Stimulated activated CD8-positive, alpha-beta memory T cell treated with anti-CD3 and anti-CD28 coated beads, Interleukin-4, amount 100 ng/mL, for 4 hours (primary cell): ENCODE measurements around the gene ADTRP.

ENCODE experiments used
- DNase-seq, 2 donors: peaks; one replicate each; pipeline ENCODE4 v3.0.0-alpha.2; 2020; ENCODE audit warnings: low read depth in 2 of 2, low spot score in 1 of 2

Gene ADTRP

GRCh38 chr6:11756726-11757125 lies 21.9 kb downstream of the ADTRP start:
- DNase-seq, result no peak

GRCh38 chr6:11756292-11756691 lies 22.3 kb downstream of the ADTRP start:
- DNase-seq, result no peak

DNA sequence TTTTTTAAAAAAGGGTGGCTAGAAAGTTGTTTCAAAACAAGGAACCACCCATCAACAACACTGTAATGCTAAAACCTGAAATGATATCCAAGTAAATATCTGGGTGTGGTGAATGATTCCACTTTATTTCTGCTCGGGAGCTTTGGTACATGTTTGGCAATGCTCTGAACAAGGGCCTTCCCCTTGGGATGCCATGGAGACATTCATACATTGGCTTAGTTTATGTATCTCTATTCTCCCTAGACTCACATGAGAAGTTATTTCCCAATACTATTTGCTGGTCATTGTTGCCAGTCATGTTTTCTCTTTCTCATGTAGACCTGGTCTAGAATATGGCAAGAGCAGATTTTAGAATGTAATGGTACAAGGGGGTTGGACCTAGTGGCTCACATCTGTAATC lies 22.9 kb downstream of the ADTRP start:
- no peak for DNase-seq

- no peak for DNase-seq
These were observed 23.9 kb downstream of the ADTRP start for GRCh38 chr6:11754625-11755271.

DNA sequence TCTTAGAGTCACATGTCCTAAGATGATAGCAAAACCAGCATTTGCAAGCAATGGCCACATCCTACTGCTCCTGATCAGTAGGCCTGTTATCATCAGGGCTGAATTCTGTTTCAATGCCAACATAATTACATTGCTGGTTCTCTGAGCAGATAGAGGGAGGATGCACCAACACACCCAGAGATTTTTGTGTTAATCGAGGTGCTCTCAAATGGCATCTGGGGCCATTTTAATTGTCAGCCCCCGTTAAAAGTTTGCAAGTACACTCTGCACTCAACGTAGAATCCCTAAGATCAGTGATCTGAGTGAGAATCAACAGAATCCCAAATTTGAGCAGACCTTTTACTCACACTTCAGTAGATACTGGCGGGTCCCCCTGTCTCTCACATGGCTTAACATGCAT lies 24.8 kb downstream of the ADTRP start:
- no peak for DNase-seq

DNA sequence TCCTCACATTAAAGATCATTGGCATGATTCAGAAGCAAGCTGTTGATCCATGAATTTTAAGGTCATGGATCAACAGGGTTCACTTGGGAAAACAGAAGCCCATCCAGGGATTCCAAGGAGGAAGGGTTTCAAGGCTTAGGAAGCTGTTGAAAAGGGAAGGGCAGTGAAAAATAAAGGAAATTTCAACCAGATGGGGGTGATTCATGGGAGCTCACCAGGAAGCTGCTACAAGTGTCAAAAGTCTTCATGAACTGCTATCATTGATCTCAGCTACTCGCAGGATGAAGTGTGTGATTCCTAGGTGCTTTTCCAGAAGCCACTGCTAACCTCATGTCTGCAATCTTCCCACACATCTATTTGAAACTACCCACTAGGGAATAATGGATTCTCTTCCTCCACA lies 26.2 kb downstream of the ADTRP start:
- no peak for DNase-seq

DNA sequence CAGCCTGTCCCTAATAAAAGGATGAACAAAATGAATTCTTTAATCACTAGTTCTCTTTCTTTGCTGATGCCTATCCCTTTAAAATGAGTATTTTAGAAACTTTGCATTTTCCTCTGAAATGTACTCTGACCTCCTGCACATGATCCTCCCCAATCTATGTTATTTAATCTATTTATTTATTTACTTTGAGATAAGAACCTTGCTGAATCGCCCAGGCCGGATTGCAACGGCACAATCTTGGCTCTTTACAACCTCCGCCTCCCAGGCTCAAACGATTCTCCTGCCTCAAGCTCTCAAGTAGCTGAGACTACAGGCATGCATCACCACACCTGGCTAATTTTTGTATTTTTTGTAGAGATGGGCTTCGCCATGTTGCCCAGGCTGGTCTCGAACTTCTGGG lies 27.9 kb downstream of the ADTRP start:
- no peak for DNase-seq

DNA sequence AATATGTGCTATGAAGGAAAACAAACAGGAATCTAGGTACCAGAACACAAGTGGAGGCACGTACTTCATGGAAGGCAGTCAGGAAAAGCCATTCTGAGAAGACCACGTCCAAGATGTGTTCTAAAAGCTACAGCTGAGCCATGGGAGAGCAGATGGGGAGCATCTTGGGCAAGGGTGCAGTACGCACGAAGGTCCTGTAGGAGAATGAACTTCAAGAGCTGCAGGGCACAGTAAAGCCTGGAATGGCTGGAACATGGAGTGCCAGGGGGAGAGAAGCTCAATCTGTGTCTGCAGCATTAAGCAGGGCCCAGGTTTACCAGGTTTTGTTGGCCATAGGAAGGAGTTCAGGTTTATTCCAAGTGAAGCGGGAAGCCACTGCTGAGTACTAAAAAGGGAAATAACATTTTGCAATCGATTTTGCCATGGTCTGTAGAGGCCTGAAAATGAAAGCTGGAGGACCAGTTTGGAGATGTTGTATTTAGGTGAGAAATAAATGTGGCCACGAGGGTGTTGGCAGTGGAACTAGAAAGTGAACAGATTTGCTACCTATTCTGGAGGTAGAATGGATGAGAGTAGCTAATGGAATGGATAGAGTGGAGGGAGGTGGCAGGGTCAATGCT lies 29.9 kb downstream of the ADTRP start:
- DNase-seq, result no peak

- no peak for DNase-seq
These were observed 31.6 kb downstream of the ADTRP start for GRCh38 chr6:11747021-11747420.

GRCh38 chr6:11744753-11745152 lies 33.9 kb downstream of the ADTRP start:
- DNase-seq, result no peak

DNA sequence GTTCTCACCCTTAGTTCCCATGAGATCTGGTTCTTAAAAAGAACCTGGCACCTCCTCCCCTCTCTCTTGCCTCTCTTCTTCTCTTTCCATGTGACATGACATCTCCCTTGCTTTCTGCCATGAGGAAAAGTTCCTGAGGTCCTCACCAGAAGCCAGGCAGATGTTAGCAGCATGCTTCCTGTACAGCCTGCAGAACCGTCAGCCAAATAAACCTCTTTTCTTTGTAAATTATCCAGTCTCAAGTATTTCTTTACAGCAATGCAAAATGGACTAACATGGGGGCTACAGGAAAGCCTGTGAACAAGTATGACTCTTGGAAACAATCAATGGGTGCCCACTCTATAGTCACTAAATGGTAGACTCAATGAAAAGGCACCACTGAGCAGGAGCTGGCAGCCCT lies 34.5 kb downstream of the ADTRP start:
- no peak for DNase-seq

GRCh38 chr6:11740875-11741274 lies 37.7 kb downstream of the ADTRP start:
- no peak for DNase-seq

DNA sequence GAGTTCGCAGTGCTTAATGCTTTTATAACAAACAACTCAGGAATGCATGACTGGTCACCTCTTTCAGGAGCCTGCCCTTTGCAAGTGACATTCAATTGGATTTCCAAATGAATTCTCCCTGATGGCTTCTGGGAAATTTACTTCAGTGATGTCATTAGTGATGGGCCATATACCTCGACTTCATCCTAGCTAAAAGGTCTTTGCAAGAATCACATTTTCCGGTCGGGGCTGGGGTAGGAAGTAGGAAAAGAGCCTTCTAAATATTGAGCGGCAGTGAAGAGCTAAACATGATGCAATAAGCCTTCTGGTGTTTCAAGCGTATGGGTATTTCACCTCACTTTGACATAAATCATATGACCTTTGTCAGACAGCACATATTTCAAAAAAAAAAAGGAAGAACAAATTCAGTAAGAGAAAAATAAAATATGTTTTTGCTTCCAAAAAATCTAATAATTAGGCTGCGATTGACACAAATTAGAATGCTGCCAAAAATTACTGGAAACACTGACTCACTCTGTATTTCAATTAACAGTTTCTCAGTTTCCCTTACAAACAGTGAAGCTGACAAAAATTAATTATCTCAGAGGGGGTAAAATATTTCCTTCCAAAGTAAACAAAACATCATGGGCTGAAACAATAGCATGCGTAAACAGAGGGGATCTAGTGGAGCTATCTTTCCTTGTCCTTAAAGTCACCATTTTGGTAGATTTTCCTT lies 39.8 kb downstream of the ADTRP start:
- DNase-seq, result no peak

- no peak for DNase-seq
These were observed 40.4 kb downstream of the ADTRP start for GRCh38 chr6:11738234-11738633.

DNA sequence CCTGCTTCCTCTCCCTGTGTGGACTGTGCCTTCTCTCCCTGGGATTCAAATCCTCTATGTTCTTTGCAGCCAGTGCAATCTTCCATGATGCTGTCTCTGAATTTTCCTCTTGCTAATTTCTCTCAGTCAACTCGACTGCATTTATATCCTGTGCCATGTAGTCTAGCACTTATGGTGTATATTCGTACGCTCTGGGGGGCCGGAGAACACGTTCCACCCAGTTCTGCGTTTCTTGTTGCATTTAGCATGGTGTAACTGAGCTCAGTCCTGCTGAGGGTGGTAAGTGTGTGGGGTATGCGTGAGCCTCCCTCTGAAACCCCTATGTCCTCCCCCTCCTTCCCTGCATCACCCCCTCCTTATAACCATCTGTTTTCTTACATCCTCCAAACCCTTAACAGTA lies 42.0 kb downstream of the ADTRP start:
- no peak for DNase-seq

DNA sequence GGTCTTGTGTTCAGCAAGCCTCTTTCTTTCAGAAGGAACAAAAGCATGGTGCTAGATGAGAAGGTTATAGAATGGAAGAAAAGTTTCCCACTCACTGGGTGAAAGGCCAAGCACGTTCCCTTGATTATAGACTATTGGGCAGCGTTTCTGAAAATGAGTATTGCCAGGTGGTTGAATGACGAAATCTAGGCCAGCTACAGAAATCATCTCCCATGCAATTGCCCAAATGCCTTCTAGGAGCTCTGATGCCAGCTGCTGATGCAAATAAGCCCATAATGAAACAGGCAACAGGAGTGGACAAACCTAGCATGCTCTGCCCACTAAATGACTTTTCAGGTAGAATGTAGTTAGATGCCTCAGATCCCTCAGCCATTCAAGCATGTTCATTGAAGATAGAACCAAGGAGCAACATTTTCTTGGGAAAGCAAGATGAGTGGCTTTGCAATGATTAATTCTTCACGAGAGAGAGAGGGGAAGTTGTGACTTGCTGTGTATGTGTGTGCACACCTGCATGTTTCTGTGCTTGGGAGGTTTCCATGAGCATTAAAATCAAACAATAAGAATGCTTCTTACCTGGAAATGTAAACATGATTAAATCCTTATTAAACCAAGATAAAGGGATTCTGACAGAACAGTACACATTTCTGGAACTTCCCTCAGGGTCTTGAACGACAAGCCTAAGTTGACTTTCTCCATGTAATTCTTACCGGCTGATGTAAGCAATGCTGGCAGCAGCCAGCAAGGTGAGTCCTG lies 43.6 kb downstream of the ADTRP start:
- DNase-seq, result no peak

DNA sequence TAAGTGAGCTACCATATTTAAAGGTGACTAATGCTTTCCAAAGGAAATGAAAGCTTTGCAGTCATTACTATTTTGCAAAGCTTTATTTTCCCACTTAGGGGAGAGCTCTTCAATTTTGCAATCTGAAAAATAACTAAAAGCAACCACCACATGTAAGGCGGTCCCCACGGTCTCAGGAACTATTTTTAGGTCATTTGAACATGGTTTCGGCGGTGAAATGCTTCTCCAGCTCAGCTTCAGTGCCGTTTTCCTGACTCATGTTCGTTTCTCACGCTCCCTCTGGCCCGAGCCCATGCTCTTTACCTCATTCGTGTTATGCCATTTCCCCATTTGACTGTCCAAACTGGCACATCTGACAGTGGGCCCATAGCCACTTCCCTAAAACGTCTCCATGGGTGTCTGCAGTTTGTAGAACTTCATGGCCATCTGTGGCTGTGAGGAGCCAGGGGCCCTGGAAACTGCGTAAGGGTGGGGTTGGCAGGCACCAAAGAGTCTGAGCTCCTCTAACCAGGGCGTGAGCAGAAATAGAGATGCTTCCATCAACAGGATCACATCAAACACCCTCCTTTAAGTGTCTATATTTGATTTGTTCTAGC lies 46.5 kb downstream of the ADTRP start:
- DNase-seq, result no peak

DNA sequence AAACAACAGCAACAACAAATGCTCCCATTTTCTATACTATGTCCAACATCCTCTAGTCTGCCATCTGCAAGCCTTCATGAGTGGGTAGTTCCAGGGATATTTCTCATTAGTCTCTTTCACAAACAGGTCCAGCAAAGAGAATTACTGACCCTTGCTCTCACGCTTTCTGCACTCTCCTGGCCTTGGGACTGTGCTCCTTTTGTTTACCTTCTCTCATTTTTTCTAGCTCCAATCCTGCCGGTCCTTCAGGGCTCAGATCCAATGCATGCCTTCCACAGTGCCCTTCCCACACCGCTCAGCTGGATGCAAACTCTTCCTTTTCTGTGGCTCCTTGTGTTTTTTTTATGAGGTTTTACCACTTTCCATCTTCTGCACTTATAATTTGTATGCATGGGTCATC lies 47.2 kb downstream of the ADTRP start:
- no peak for DNase-seq

DNA sequence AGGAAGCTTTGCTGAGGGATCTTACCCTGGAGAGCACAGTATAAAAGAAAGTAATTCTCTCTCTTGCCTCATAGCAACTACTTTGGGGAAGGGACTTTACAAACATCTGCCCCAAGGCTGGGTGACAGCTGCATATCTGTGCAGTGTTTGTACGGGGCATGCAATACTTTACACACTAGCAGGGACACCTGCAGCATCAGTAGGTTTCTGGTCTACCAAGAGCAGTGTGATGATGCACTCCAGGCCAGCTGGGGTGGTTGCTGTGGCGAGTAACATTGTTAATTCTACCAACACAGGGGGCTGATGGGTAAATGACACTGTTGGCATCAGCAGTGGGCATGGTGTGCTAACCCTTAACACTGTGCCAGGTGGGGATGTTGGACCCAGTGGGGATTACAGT lies 48.0 kb downstream of the ADTRP start:
- no peak for DNase-seq

DNA sequence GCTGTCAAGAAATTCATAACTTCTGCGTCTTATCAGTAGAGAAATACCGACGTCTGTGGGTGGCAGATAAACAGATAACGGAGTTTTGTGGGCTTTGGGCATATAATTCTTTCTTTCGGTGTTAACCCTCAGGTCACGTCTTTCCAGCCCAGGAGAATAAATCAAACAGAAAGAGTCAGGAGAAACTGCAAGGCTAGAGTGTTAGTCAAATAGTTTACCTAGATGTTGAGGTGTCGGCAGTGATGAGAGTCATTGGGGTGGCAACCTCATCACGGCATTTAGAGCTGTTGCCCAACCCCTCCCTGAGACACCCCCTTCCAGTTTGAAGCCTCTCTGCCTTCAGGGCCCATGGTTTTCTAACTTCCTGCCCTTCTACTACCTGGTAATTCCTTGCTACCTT lies 49.5 kb downstream of the ADTRP start:
- DNase-seq, result no peak
